Ishikawa (cell line): ENCODE measurements around the gene ICE1.

ENCODE experiments used
- CEBPB ChIP-seq: IDR thresholded peaks from 2 replicates; pipeline ENCODE4 v1.6.1; 2012
- CREB1 ChIP-seq: IDR thresholded peaks from 2 replicates; pipeline ENCODE4 v1.6.1; 2012; ENCODE audit warnings: low read depth
- EGR1 ChIP-seq: IDR thresholded peaks from 2 replicates; pipeline ENCODE4 v1.6.1; 2012
- EP300 ChIP-seq: IDR thresholded peaks from 2 replicates; pipeline ENCODE4 v1.6.1; 2012; ENCODE audit warnings: borderline replicate concordance
- FOXM1 ChIP-seq: IDR thresholded peaks from 2 replicates; pipeline ENCODE4 v1.6.1; 2012; ENCODE audit warnings: low read depth, borderline replicate concordance
- MAX ChIP-seq: IDR thresholded peaks from 2 replicates; pipeline ENCODE4 v1.6.1; 2012
- NFIC ChIP-seq: IDR thresholded peaks from 2 replicates; pipeline ENCODE4 v1.6.1; 2012
- RAD21 ChIP-seq: IDR thresholded peaks from 2 replicates; pipeline ENCODE4 v1.6.1; 2012; ENCODE audit warnings: low read depth
- REST ChIP-seq: IDR thresholded peaks from 2 replicates; pipeline ENCODE4 v1.6.1; 2012; ENCODE audit warnings: low read depth, mild to moderate bottlenecking
- TAF1 ChIP-seq: IDR thresholded peaks from 2 replicates; pipeline ENCODE4 v1.6.1; 2012; ENCODE audit warnings: low read depth, mild to moderate bottlenecking
- TCF12 ChIP-seq: IDR thresholded peaks from 2 replicates; pipeline ENCODE4 v1.6.1; 2012; ENCODE audit warnings: low read depth
- TEAD4 ChIP-seq: IDR thresholded peaks from 2 replicates; pipeline ENCODE4 v1.6.1; 2012
- USF1 ChIP-seq: IDR thresholded peaks from 2 replicates; pipeline ENCODE4 v1.6.1; 2012
- YY1 ChIP-seq: IDR thresholded peaks from 2 replicates; pipeline ENCODE4 v1.6.1; 2012; ENCODE audit warnings: low read depth
- ZBTB7A ChIP-seq: IDR thresholded peaks from 2 replicates; pipeline ENCODE4 v1.6.1; 2012; ENCODE audit warnings: low read depth

The ICE1 gene

GRCh38 chr5:5403741-5404140, 18.7 kb upstream of the ICE1 start:
- TF ChIP-seq USF1 (no peak), CREB1 (no peak), TCF12 (no peak)

- no peak for TF ChIP-seq TEAD4
- no peak for TF ChIP-seq USF1
- TF ChIP-seq TCF12: no peak
- no peak for TF ChIP-seq RAD21
- no peak for TF ChIP-seq CEBPB
- no peak for TF ChIP-seq MAX
- no peak for TF ChIP-seq TAF1
- no peak for TF ChIP-seq EGR1
- TF ChIP-seq YY1: no peak
- TF ChIP-seq ZBTB7A: no peak
- TF ChIP-seq NFIC: no peak
- no peak for TF ChIP-seq CREB1
- TF ChIP-seq REST: no peak
- no peak for TF ChIP-seq FOXM1
- TF ChIP-seq EP300: no peak
Observed at GRCh38 chr5:5404381-5404780, 18.1 kb upstream of the ICE1 start.

DNA sequence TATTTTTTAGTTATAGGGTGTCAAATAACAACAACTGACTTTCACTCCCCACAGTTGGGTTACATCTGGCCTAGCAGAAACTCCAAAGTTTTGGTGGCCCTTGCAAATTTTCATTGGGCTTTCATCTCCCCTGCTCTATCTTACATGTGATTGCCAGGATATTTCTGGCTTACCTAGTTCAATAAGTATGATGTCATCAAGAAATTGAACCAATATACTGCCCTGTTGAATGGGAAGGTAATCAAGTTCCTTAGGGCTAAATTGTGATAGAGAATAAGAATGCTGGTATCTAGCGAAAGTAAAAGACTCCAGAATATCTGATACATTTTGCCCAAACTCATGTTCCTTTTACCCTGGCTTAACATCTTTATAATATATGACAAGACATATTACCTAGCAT, 17.0 kb upstream of the ICE1 start:
- no peak for TF ChIP-seq MAX

GRCh38 chr5:5407924-5408323, 14.6 kb upstream of the ICE1 start:
- no peak for TF ChIP-seq EGR1
- no peak for TF ChIP-seq RAD21
- no peak for TF ChIP-seq YY1
- no peak for TF ChIP-seq EP300
- TF ChIP-seq TCF12: no peak
- no peak for TF ChIP-seq TAF1
- no peak for TF ChIP-seq MAX

DNA sequence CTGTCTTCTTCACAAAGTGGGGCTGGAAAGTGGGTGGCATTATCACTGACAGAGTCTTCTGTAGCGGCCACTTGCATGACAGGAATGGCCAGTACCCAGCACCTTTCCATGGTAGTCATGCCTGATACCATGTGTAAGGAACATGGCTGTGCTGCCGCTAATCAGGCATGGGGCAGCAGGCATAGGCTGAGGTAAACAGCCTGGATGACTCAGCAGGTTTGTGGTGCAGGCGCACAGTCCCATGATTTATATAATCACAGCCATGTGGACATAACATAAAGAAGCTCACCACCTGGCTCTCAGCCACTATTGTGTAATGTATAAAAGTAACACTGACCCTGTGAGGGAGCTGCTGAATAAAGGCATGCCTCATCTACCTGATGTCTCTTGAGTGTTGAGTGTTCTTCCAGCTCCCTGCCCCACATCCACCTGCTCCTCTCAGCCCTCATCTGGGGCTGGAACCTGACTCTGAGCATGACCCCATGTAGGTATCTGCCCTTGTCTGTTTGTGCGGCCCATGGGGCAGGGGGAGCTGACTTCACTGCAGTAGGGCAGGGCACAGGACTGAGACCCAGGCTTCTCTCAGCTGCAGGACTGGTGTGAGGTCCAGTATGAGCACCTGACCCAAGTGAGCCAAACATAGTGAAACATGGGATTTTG, 13.2 kb upstream of the ICE1 start:
- TF ChIP-seq MAX (no peak), ZBTB7A (no peak), TEAD4 (no peak), CEBPB (no peak), REST (no peak), TAF1 (no peak), YY1 (no peak), CREB1 (no peak), TCF12 (no peak), FOXM1 (no peak), EP300 (no peak), USF1 (no peak), EGR1 (no peak), RAD21 (no peak), NFIC (no peak)

- TF ChIP-seq FOXM1: no peak
- TF ChIP-seq EP300: no peak
- no peak for TF ChIP-seq REST
- no peak for TF ChIP-seq NFIC
- no peak for TF ChIP-seq YY1
- no peak for TF ChIP-seq USF1
- TF ChIP-seq TCF12: no peak
Observed at GRCh38 chr5:5414999-5415398, 7.5 kb upstream of the ICE1 start.
